ENCODE data around the gene MON2. TPM values are rescaled to one million over a fixed set of nuclear protein-coding genes. Genes with fewer than 3 reads are reported as not detected.

Gene MON2
- total RNA-seq, 1 donor from 2014 or later: 62.3 TPM

GRCh38 chr12:62517887-62518286 is 51.3 kb downstream of the MON2 start:
- DNase-seq (ENCODE audit: low spot score): no peak

DNA sequence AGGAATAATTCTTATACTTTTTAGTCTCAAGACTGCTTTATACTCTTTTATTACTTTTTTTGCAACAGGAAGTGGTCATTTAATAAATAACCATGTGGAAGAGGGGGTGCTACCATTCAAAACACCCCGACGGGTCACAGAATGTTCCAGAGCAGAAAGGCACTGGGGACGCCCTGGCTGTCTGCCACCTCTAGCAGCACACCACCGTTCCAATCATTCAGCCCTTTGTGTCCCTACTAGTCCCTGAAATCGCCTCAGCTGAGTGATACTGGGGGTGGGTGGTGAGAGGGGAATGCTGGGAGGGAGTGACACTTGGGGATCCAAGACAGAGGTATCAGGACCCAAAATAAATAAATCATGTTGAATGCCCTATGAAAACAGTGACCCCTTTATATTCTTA is 52.4 kb downstream of the MON2 start:
- Mint-ChIP-seq H3K4me3 (no peak overlapping the region), H3K36me3 (peaks cover 23% of the 10 kb centered on the region), H3K9me3 (peaks cover 2% of the 10 kb centered on the region), H3K4me1 (no peaks in the 10 kb centered on the region), H3K27me3 (ENCODE audit: insufficient read depth, low read depth) (no peaks in the 10 kb centered on the region), H3K27ac (no peak overlapping the region)
- Histone ChIP-seq H3K36me3 (peaks cover 6% of the 10 kb centered on the region), H4K20me1 (ENCODE audit: low read depth) (no peaks in the 10 kb centered on the region), H3K79me2 (ENCODE audit: low read depth) (no peaks in the 10 kb centered on the region), H3K27me3 (no peaks in the 10 kb centered on the region), H3K9me3 (ENCODE audit: low read depth) (no peaks in the 10 kb centered on the region), H3K27ac (no peak overlapping the region), H3F3A (ENCODE audit: low read depth) (no peaks in the 10 kb centered on the region), H3K4me3 (no peak overlapping the region), H3K9ac (no peak overlapping the region), H3K4me2 (no peak overlapping the region), H3K4me1 (no peaks in the 10 kb centered on the region), H2AFZ (replicated peaks) (no peak overlapping the region)
- no peak for DNase-seq (ENCODE audit: low spot score)
- TF ChIP-seq EZH2phosphoT487 (IDR thresholded peaks at IDR 0.05) (no peak), CTCF (IDR thresholded peaks at IDR 0.05) (no peak), EZH2 (IDR thresholded peaks at IDR 0.05) (no peak)

More at GRCh38 chr12:62517887-62518286, 51.3 kb downstream of the MON2 start:
- H3K79me2 ChIP-seq (ENCODE audit: low read depth): no peaks in the 10 kb centered on the region
- Mint-ChIP-seq H3K27me3 (ENCODE audit: insufficient read depth, low read depth) (peaks cover 2% of the 10 kb centered on the region), H3K4me1 (no peaks in the 10 kb centered on the region), H3K36me3 (peaks cover 28% of the 10 kb centered on the region), H3K4me3 (no peak overlapping the region), H3K9me3 (peaks cover 7% of the 10 kb centered on the region), H3K27ac (no peak overlapping the region)
- H3K4me3 ChIP-seq: no peak overlapping the region
- peaks cover 6% of the 10 kb centered on the region for H3K36me3 ChIP-seq
- no peaks in the 10 kb centered on the region for H3K4me1 ChIP-seq
- no peak overlapping the region for H3K27ac ChIP-seq
- H3K9me3 ChIP-seq (ENCODE audit: low read depth): no peaks in the 10 kb centered on the region
- H2AFZ ChIP-seq (replicated peaks): no peak overlapping the region
- H4K20me1 ChIP-seq (ENCODE audit: low read depth): no peaks in the 10 kb centered on the region
- no peak overlapping the region for H3K4me2 ChIP-seq
- no peaks in the 10 kb centered on the region for H3K27me3 ChIP-seq
- no peak overlapping the region for H3K9ac ChIP-seq
- TF ChIP-seq EZH2phosphoT487 (IDR thresholded peaks at IDR 0.05) (no peak), CTCF (IDR thresholded peaks at IDR 0.05) (no peak), EZH2 (IDR thresholded peaks at IDR 0.05) (no peak)
- H3F3A ChIP-seq (ENCODE audit: low read depth): no peaks in the 10 kb centered on the region

GRCh38 chr12:62520361-62520760 is 53.7 kb downstream of the MON2 start:
- no peak overlapping the region for H2AFZ ChIP-seq (replicated peaks)
- no peaks in the 10 kb centered on the region for H3K9me3 Mint-ChIP-seq
- TF ChIP-seq EZH2 (IDR thresholded peaks at IDR 0.05): no peak
- no peak for TF ChIP-seq EZH2phosphoT487 (IDR thresholded peaks at IDR 0.05)
- no peak for TF ChIP-seq CTCF (IDR thresholded peaks at IDR 0.05)
- no peak overlapping the region for H3K9ac ChIP-seq
- H3K4me3 ChIP-seq: no peak overlapping the region
- no peaks in the 10 kb centered on the region for H4K20me1 ChIP-seq (ENCODE audit: low read depth)
- H3K27ac ChIP-seq: no peak overlapping the region
- no peaks in the 10 kb centered on the region for H3K4me1 Mint-ChIP-seq
- H3K36me3 Mint-ChIP-seq: peaks cover 12% of the 10 kb centered on the region
- DNase-seq (ENCODE audit: low spot score): no peak
- H3K79me2 ChIP-seq (ENCODE audit: low read depth): no peaks in the 10 kb centered on the region
- no peaks in the 10 kb centered on the region for H3K4me1 ChIP-seq
- no peaks in the 10 kb centered on the region for H3K27me3 ChIP-seq
- H3K27ac Mint-ChIP-seq: no peak overlapping the region
- H3K9me3 ChIP-seq (ENCODE audit: low read depth): no peaks in the 10 kb centered on the region
- H3K4me3 Mint-ChIP-seq: no peak overlapping the region
- H3K27me3 Mint-ChIP-seq (ENCODE audit: insufficient read depth, low read depth): no peaks in the 10 kb centered on the region
- H3K4me2 ChIP-seq: no peak overlapping the region
- H3F3A ChIP-seq (ENCODE audit: low read depth): no peaks in the 10 kb centered on the region
- peaks cover 6% of the 10 kb centered on the region for H3K36me3 ChIP-seq

Data from neural progenitor cell (in vitro differentiated cells).